Frontal cortex (tissue), 4 donors: ENCODE data around the gene CHTF18. TPM values are rescaled to one million over a fixed set of nuclear protein-coding genes. Genes with fewer than 3 reads are reported as not detected.
"Not testable (repeated sequence)": the region's sequence is repeated elsewhere in the genome, so short reads cannot be mapped to it uniquely, and the experiment has no call there.

Experiments
- DNase-seq, 2 donors: peaks; one replicate each; pipeline ENCODE4 v3.0.0; 2012; ENCODE audit warnings: low spot score in 2 of 2
- FAIRE-seq: peaks from 2 replicates; lab custom pipeline; 2012; peaks lifted over from hg19 to GRCh38; lab: Jason Lieb, UNC
- total RNA-seq: library from RNA; depleted of rRNA; stranded (reverse); fragments of >200 nt; gene quantifications from one replicate; pipeline ENCODE4 v1.2.3, GENCODE V29; 2014
- donor health status: control.
- donor health status: control.
- donor health status: control.

Gene CHTF18
- total RNA-seq, 1 donor from 2014 or later, result 9.8 TPM

GRCh38 chr16:772959-773358 lies 15.5 kb upstream of the CHTF18 start:
- FAIRE-seq, result no peak
- no peak for DNase-seq

GRCh38 chr16:774086-775001 lies 14.1 kb upstream of the CHTF18 start:
- FAIRE-seq, result no peak
- DNase-seq, result no peak

- FAIRE-seq (no peak), DNase-seq (no peak)
These were observed 13.1 kb upstream of the CHTF18 start for GRCh38 chr16:775236-775796.

- DNase-seq, FAIRE-seq: not testable (repeated sequence)
These were observed 12.1 kb upstream of the CHTF18 start for GRCh38 chr16:776298-776697.

GRCh38 chr16:776824-777223 lies 11.6 kb upstream of the CHTF18 start:
- DNase-seq, result no peak
- FAIRE-seq, result no peak

GRCh38 chr16:777826-778225 lies 10.6 kb upstream of the CHTF18 start:
- FAIRE-seq, result no peak
- DNase-seq, result no peak

GRCh38 chr16:778447-778846 lies 10.0 kb upstream of the CHTF18 start:
- DNase-seq (no peak), FAIRE-seq (no peak)

GRCh38 chr16:778909-779527 lies 9.4 kb upstream of the CHTF18 start:
- FAIRE-seq (no peak), DNase-seq (no peak)

- DNase-seq (no peak), FAIRE-seq (no peak)
These were observed 8.9 kb upstream of the CHTF18 start for GRCh38 chr16:779561-779960.

- no peak for FAIRE-seq
- no peak for DNase-seq
These were observed 8.1 kb upstream of the CHTF18 start for GRCh38 chr16:780296-780695.

GRCh38 chr16:781346-782010 lies 6.9 kb upstream of the CHTF18 start:
- no peak for DNase-seq
- FAIRE-seq, result no peak

- FAIRE-seq (no peak), DNase-seq (no peak)
These were observed 6.2 kb upstream of the CHTF18 start for GRCh38 chr16:782258-782657.

GRCh38 chr16:782766-783403 lies 5.5 kb upstream of the CHTF18 start:
- peak in 1 of 2 donors; percentile 71 for DNase-seq
- no peak for FAIRE-seq

- FAIRE-seq, result no peak
These were observed 4.8 kb upstream of the CHTF18 start for GRCh38 chr16:783404-784161.

GRCh38 chr16:784431-784830 lies 4.0 kb upstream of the CHTF18 start:
- no peak for DNase-seq
- FAIRE-seq, result no peak

More at GRCh38 chr16:783404-784161, 4.8 kb upstream of the CHTF18 start:
- DNase-seq, result no peak

- FAIRE-seq, result no peak
- DNase-seq, result peak; percentile 67 to 70
These were observed 2.6 kb upstream of the CHTF18 start for GRCh38 chr16:785563-786535.

- FAIRE-seq, result no peak
- DNase-seq, result no peak
These were observed 976 bp upstream of the CHTF18 start for GRCh38 chr16:787321-787966.

- DNase-seq, result no peak
- no peak for FAIRE-seq
These were observed 432 bp upstream of the CHTF18 start, which contains the start of gene RPUSD1 for GRCh38 chr16:787978-788398. Gene RPUSD1 (minus strand): TSS chr16:788381. CDS start chr16:787737, 644 bp downstream.
